Uterus (tissue), 4 donors: ENCODE results near the gene SLC41A3. TPM values are rescaled to one million over a fixed set of nuclear protein-coding genes. Genes with fewer than 3 reads are reported as not detected.

Source experiments
- DNase-seq, 2 donors: peaks; one replicate each; pipeline ENCODE4 v3.0.0-alpha.2; 2019 to 2020
- H3K27ac ChIP-seq, 2 donors: fragments of 200-600 bp; sonication (generic); 1 replicate in 1 of 2; 2 replicates in 1 of 2; pipeline ENCODE4 v1.5.1; 2016 to 2018
- H3K27me3 ChIP-seq, 2 donors: fragments of 200-600 bp; sonication (generic); one replicate each; pipeline ENCODE4 v1.5.1; 2018 to 2019; ENCODE audit warnings: control low read depth in 1 of 2
- H3K36me3 ChIP-seq, 2 donors: fragments of 200-600 bp; sonication (generic); one replicate each; pipeline ENCODE4 v1.5.1; 2019; ENCODE audit warnings: control low read depth in 1 of 2
- H3K4me1 ChIP-seq, 2 donors: fragments of 200-600 bp; sonication (generic); one replicate each; pipeline ENCODE4 v1.5.1; 2018 to 2019; ENCODE audit warnings: control low read depth in 1 of 2
- H3K4me3 ChIP-seq, 2 donors: fragments of 200-600 bp; sonication (generic); 1 replicate in 1 of 2; 2 replicates in 1 of 2; pipeline ENCODE4 v1.5.1; 2018 to 2019; ENCODE audit warnings: mild to moderate bottlenecking in 1 of 2
- H3K9me3 ChIP-seq, 2 donors: fragments of 200-600 bp; sonication (generic); one replicate each; pipeline ENCODE4 v1.5.1; 2019; ENCODE audit warnings: control low read depth in 1 of 2
- CTCF ChIP-seq, 4 experiments: fragments of 200-600 bp in 2 of 4; fragments of 450-650 bp in 2 of 4; sonication (generic) in 2 of 4; IDR thresholded peaks; one replicate each; pipeline ENCODE4 v1.5.1; 2016 to 2019; ENCODE audit warnings: antibody characterized with exemption in 4 of 4, mild to moderate bottlenecking in 2 of 4, moderate library complexity in 1 of 4
- POLR2A ChIP-seq, 2 donors: fragments of 450-650 bp; IDR thresholded peaks; one replicate each; pipeline ENCODE4 v1.6.1; 2016; ENCODE audit warnings: antibody characterized with exemption in 2 of 2, mild to moderate bottlenecking in 1 of 2, moderate library complexity in 1 of 2
- intact Hi-C: fragments of 100-400 bp; cut with DNase I; formaldehyde crosslinking; loops from one replicate; pipeline ENCODE4 v1.15.1; 2023; ENCODE audit warnings: low total_unique reads
- total RNA-seq, 4 donors: library from RNA; depleted of rRNA in 3 of 4; stranded (reverse); fragments of >200 nt in 3 of 4; gene quantifications; one replicate each; pipeline versions ENCODE4 v1.1.0 to v1.2.4, GENCODE V29; 2014 to 2023
- donor health status: DM: yes; HTN: yes; CAD: no.

SLC41A3 gene
- total RNA-seq, 4 donors from 2014 or later = 65.9 to 94.9 (median 77.4) TPM

- H3K27ac ChIP-seq = peak overlapping the region; percentile 92 to 93
- intact Hi-C loops = no loop called here
- DNase-seq = no peak
- H3K4me3 ChIP-seq = peak overlapping the region in 1 of 2 donors; percentile 69
- peaks cover 0 to 5% of the 10 kb centered on the region in 2 donors for H3K4me1 ChIP-seq
- no peaks in the 10 kb centered on the region for H3K27me3 ChIP-seq
- TF ChIP-seq CTCF (IDR thresholded peaks at IDR 0.05) (no peak), POLR2A (IDR thresholded peaks at IDR 0.05) (no peak)
- H3K36me3 ChIP-seq = no peaks in the 10 kb centered on the region
- no peaks in the 10 kb centered on the region for H3K9me3 ChIP-seq
Measured at GRCh38 chr3:126082362-126083137, 1.4 kb downstream of the SLC41A3 start.

GRCh38 chr3:126081618-126082361 lies 2.1 kb downstream of the SLC41A3 start:
- no peak for TF ChIP-seq POLR2A (IDR thresholded peaks at IDR 0.05)
- TF ChIP-seq CTCF (IDR thresholded peaks at IDR 0.05) = no peak
- H3K4me1 ChIP-seq = peaks cover 0 to 5% of the 10 kb centered on the region in 2 donors
- H3K27me3 ChIP-seq = no peaks in the 10 kb centered on the region
- intact Hi-C loops = no loop called here
- no peaks in the 10 kb centered on the region for H3K36me3 ChIP-seq
- H3K9me3 ChIP-seq = no peaks in the 10 kb centered on the region
- H3K4me3 ChIP-seq = no peak overlapping the region
- H3K27ac ChIP-seq = peak overlapping the region in 1 of 2 donors; percentile 92
- peak in 1 of 2 donors; percentile 25 for DNase-seq

DNA sequence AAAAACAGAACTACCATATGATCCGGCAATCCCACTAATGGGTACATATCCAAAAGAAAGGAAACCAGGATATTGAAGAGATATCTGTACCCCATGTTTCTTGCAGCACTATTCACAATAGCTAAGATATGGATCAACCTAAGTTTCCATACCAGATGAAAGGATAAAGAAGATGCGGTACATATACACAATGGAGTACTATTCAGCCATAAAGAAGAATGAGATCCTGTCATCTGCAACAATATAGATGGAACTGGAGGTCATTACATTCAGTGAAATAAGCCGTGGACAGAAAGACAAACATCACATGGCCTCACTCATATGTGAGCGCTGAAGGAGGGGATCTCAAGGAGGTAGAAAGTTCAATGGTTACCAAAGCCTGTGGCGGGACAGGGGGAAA lies 3.0 kb downstream of the SLC41A3 start:
- intact Hi-C loops = no loop called here
- no peaks in the 10 kb centered on the region for H3K36me3 ChIP-seq
- no peak overlapping the region for H3K27ac ChIP-seq
- no peak for DNase-seq
- no peaks in the 10 kb centered on the region for H3K27me3 ChIP-seq
- no peaks in the 10 kb centered on the region for H3K9me3 ChIP-seq
- peaks cover 0 to 5% of the 10 kb centered on the region in 2 donors for H3K4me1 ChIP-seq
- no peak for TF ChIP-seq CTCF (IDR thresholded peaks at IDR 0.05)
- no peak for TF ChIP-seq POLR2A (IDR thresholded peaks at IDR 0.05)
- no peak overlapping the region for H3K4me3 ChIP-seq

DNA sequence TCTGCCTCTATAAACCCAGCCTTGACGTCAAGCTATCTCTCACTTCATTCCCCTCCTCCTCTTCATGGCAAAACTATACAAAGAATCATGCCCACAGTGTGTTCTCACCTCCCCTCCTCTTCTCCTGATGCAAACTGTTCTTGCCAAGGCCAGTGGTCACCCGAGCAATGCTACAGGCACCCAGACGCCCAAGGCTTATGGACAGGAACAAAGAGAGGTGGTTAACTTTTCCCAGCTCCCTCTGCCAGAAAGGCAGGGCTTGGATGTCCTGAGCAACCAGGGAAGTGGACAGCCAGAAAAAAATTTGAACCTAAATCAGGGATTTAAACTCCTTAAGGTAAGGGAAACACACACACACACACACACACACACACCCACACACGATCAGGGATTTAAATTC lies 5.1 kb downstream of the SLC41A3 start:
- intact Hi-C loops = no loop called here

More for the DNA sequence above, 5.1 kb downstream of the SLC41A3 start:
- TF ChIP-seq POLR2A (IDR thresholded peaks at IDR 0.05) (no peak), CTCF (IDR thresholded peaks at IDR 0.05) (no peak)
- H3K36me3 ChIP-seq = no peaks in the 10 kb centered on the region
- H3K27ac ChIP-seq = no peak overlapping the region
- H3K4me1 ChIP-seq = no peaks in the 10 kb centered on the region
- no peak overlapping the region for H3K4me3 ChIP-seq
- no peak for DNase-seq
- no peaks in the 10 kb centered on the region for H3K9me3 ChIP-seq
- H3K27me3 ChIP-seq = no peaks in the 10 kb centered on the region
